Uterus (tissue), 4 donors: Measurements from ENCODE around the gene PTGIR. TPM values are rescaled to one million over a fixed set of nuclear protein-coding genes. Genes with fewer than 3 reads are reported as not detected.

Experiments used
- DNase-seq, 2 donors: peaks; one replicate each; pipeline ENCODE4 v3.0.0-alpha.2; 2019 to 2020
- H3K27ac ChIP-seq, 2 donors: fragments of 200-600 bp; sonication (generic); 1 replicate in 1 of 2; 2 replicates in 1 of 2; pipeline ENCODE4 v1.5.1; 2016 to 2018
- H3K27me3 ChIP-seq, 2 donors: fragments of 200-600 bp; sonication (generic); one replicate each; pipeline ENCODE4 v1.5.1; 2018 to 2019; ENCODE audit warnings: control low read depth in 1 of 2
- H3K36me3 ChIP-seq, 2 donors: fragments of 200-600 bp; sonication (generic); one replicate each; pipeline ENCODE4 v1.5.1; 2019; ENCODE audit warnings: control low read depth in 1 of 2
- H3K4me1 ChIP-seq, 2 donors: fragments of 200-600 bp; sonication (generic); one replicate each; pipeline ENCODE4 v1.5.1; 2018 to 2019; ENCODE audit warnings: control low read depth in 1 of 2
- H3K4me3 ChIP-seq, 2 donors: fragments of 200-600 bp; sonication (generic); 1 replicate in 1 of 2; 2 replicates in 1 of 2; pipeline ENCODE4 v1.5.1; 2018 to 2019; ENCODE audit warnings: mild to moderate bottlenecking in 1 of 2
- H3K9me3 ChIP-seq, 2 donors: fragments of 200-600 bp; sonication (generic); one replicate each; pipeline ENCODE4 v1.5.1; 2019; ENCODE audit warnings: control low read depth in 1 of 2
- POLR2A ChIP-seq, 2 donors: fragments of 450-650 bp; IDR thresholded peaks; one replicate each; pipeline ENCODE4 v1.6.1; 2016; ENCODE audit warnings: antibody characterized with exemption in 2 of 2, mild to moderate bottlenecking in 1 of 2, moderate library complexity in 1 of 2
- intact Hi-C: fragments of 100-400 bp; cut with DNase I; formaldehyde crosslinking; loops from one replicate; pipeline ENCODE4 v1.15.1; 2023; ENCODE audit warnings: low total_unique reads
- total RNA-seq, 4 donors: library from RNA; depleted of rRNA in 3 of 4; stranded (reverse); fragments of >200 nt in 3 of 4; gene quantifications; one replicate each; pipeline versions ENCODE4 v1.1.0 to v1.2.4, GENCODE V29; 2014 to 2023
- TF ChIP-seq, protein P1 (sequence below), 4 experiments: fragments of 200-600 bp in 2 of 4; fragments of 450-650 bp in 2 of 4; sonication (generic) in 2 of 4; IDR thresholded peaks; one replicate each; pipeline ENCODE4 v1.5.1; 2016 to 2019; ENCODE audit warnings: antibody characterized with exemption in 4 of 4, mild to moderate bottlenecking in 2 of 4, moderate library complexity in 1 of 4
- donor health status: DM: yes; HTN: yes; CAD: no.

PTGIR gene
- total RNA-seq, 4 donors from 2014 or later, result 0.51 to 6.1 (median 3.5) TPM

GRCh38 chr19:46617601-46618000 is 7.3 kb downstream of the PTGIR start:
- Histone ChIP-seq H3K36me3 (no peaks in the 10 kb centered on the region), H3K4me1 (peaks cover 0 to 12% of the 10 kb centered on the region in 2 donors), H3K27me3 (no peaks in the 10 kb centered on the region), H3K27ac (no peak overlapping the region), H3K9me3 (no peaks in the 10 kb centered on the region), H3K4me3 (no peak overlapping the region)
- no peak for TF ChIP-seq POLR2A (IDR thresholded peaks at IDR 0.05)
- TF ChIP-seq, protein P1, sequence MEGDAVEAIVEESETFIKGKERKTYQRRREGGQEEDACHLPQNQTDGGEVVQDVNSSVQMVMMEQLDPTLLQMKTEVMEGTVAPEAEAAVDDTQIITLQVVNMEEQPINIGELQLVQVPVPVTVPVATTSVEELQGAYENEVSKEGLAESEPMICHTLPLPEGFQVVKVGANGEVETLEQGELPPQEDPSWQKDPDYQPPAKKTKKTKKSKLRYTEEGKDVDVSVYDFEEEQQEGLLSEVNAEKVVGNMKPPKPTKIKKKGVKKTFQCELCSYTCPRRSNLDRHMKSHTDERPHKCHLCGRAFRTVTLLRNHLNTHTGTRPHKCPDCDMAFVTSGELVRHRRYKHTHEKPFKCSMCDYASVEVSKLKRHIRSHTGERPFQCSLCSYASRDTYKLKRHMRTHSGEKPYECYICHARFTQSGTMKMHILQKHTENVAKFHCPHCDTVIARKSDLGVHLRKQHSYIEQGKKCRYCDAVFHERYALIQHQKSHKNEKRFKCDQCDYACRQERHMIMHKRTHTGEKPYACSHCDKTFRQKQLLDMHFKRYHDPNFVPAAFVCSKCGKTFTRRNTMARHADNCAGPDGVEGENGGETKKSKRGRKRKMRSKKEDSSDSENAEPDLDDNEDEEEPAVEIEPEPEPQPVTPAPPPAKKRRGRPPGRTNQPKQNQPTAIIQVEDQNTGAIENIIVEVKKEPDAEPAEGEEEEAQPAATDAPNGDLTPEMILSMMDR (IDR thresholded peaks at IDR 0.05), result no peak
- DNase-seq, result no peak
- intact Hi-C loops, result no loop called here

DNA sequence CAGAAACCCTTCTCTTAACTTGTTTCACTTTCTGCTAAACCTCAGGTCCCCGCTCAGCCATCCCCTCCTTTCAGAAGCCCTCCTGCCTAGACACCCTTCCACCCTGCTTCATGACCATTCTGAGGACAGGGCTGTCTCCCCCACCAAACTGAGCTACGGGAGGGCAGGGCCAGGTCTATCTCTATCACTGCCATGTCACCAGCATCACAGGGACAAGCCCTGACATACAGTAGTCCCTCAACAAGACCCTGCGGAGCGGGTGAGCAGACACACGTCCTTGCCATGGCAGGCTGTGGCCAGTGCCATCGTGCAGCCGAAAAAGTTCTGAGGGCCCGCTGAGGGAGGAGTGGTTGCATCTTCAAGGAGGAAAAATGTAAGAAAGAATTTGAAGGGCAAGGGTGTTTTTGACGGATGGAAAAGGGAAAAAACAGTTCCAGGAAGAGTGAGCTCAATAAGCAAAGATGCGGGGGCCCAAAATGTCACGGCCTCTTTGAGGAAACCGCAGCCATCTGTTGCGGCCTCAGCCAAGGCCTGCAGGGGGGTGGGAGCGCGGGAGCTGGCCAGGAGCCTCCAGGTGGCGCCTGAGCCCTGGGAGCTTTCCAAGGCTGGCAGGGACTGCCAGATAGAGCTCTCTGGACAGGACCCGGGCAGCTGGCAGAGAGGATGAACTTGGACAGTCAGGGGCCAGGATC is 8.1 kb downstream of the PTGIR start:
- Histone ChIP-seq H3K27ac (no peak overlapping the region), H3K27me3 (no peaks in the 10 kb centered on the region), H3K36me3 (no peaks in the 10 kb centered on the region), H3K4me3 (no peak overlapping the region), H3K9me3 (no peaks in the 10 kb centered on the region), H3K4me1 (peaks cover 0 to 12% of the 10 kb centered on the region in 2 donors)
- TF ChIP-seq, protein P1 (IDR thresholded peaks at IDR 0.05), result peak in 3 of 4 experiments; percentile 29 to 42 (median 37)
- TF ChIP-seq POLR2A (IDR thresholded peaks at IDR 0.05), result no peak
- no peak for DNase-seq
- intact Hi-C loops, result no loop called here

GRCh38 chr19:46615966-46616365 is 8.9 kb downstream of the PTGIR start:
- intact Hi-C loops, result no loop called here
- peaks cover 0 to 12% of the 10 kb centered on the region in 2 donors for H3K4me1 ChIP-seq
- no peaks in the 10 kb centered on the region for H3K9me3 ChIP-seq
- no peak for TF ChIP-seq POLR2A (IDR thresholded peaks at IDR 0.05)
- TF ChIP-seq, protein P1 (IDR thresholded peaks at IDR 0.05), result no peak
- H3K36me3 ChIP-seq, result no peaks in the 10 kb centered on the region
- no peaks in the 10 kb centered on the region for H3K27me3 ChIP-seq
- H3K27ac ChIP-seq, result no peak overlapping the region
- DNase-seq, result no peak
- H3K4me3 ChIP-seq, result no peak overlapping the region

DNA sequence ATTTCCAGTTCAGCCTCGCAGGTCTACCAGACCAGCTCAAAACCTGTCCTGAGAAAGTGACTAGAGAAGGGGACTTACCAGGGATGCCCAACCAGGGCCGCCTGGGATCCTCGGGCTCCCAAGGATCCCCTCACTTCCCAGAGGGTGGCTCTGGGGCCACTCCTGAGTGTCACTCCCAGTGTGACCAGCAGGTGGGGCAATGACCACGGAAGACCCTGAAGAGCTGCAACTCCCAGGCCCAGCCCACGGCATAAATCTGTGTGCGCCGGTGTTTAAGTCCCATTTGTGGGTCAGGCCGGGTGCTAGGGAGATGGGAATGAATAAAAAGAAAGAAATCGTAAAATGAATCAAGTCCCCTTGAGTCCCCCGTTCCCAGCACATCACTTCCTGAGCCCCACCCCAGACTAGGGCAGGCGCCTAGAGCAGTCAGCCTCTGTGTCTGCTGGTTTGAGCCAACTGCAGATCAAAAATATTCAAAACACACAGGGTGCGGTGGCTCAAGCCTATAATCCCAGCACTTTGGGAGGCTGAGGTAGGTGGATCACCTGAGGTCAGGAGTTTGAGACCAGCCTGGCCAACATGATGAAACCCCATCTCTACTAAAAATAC is 10.7 kb downstream of the PTGIR start:
- Histone ChIP-seq H3K4me1 (peaks cover 0 to 7% of the 10 kb centered on the region in 2 donors), H3K4me3 (no peak overlapping the region), H3K27ac (no peak overlapping the region), H3K9me3 (no peaks in the 10 kb centered on the region), H3K27me3 (no peaks in the 10 kb centered on the region), H3K36me3 (no peaks in the 10 kb centered on the region)
- TF ChIP-seq POLR2A (IDR thresholded peaks at IDR 0.05), result no peak
- TF ChIP-seq, protein P1 (IDR thresholded peaks at IDR 0.05), result peak; percentile 85 to 93 (median 92)
- intact Hi-C loops, result no loop called here
- peak; percentile 88 for DNase-seq

- Histone ChIP-seq H3K4me1 (peaks cover 0 to 7% of the 10 kb centered on the region in 2 donors), H3K9me3 (no peaks in the 10 kb centered on the region), H3K4me3 (no peak overlapping the region), H3K36me3 (no peaks in the 10 kb centered on the region), H3K27me3 (no peaks in the 10 kb centered on the region), H3K27ac (no peak overlapping the region)
- peak in 1 of 2 donors; percentile 24 for DNase-seq
- intact Hi-C loops, result no loop called here
- TF ChIP-seq POLR2A (IDR thresholded peaks at IDR 0.05), result no peak
- TF ChIP-seq, protein P1 (IDR thresholded peaks at IDR 0.05), result no peak
These were observed 11.4 kb downstream of the PTGIR start for GRCh38 chr19:46613525-46613924.
